Measurements from ENCODE around the gene FAM9A.

Gene FAM9A

DNA sequence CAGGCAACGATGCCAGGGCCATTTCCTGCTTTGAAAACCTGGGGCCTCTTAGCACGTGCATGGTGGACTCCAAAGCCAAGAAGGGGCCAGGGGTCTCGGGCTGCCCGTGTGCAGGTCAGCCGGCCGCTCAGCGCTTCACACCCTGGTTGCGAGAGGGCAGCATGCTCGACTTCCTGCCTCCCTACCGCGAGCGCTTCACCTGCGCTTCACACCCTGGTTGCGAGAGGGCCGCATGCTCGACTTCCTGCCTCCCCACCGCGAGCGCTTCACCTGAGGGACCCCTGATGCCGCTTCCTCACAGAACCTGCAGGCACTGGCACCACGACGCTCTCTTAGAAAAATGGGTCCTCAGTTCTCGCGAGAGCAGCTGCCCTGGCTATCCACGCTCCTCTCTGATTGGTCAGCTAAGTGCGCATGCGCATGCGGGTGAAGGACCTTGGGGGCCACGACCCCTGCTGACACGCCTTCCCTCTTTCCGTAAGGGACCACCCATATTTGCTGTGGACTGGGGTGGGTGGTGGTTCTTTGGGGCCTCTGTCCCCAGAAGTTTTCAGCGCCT is at the start of gene FAM9A:
Gene FAM9A, minus strand, starts transcription at position 343 of the 559 bp plus-strand sequence. CDS start 1,212 bp downstream, outside the sequence.
- in situ Hi-C loops (cut with MboI; ENCODE audit: low sequenced_read_pairs), result no loop called here

GRCh38 chrX:8850478-8850877 is 49.3 kb upstream of the FAM9A start:
- in situ Hi-C loops (cut with MboI; ENCODE audit: low sequenced_read_pairs), result no loop called here

- in situ Hi-C loops (cut with MboI; ENCODE audit: low sequenced_read_pairs), result no loop called here
Measured at GRCh38 chrX:8849945-8850344, 48.8 kb upstream of the FAM9A start.

DNA sequence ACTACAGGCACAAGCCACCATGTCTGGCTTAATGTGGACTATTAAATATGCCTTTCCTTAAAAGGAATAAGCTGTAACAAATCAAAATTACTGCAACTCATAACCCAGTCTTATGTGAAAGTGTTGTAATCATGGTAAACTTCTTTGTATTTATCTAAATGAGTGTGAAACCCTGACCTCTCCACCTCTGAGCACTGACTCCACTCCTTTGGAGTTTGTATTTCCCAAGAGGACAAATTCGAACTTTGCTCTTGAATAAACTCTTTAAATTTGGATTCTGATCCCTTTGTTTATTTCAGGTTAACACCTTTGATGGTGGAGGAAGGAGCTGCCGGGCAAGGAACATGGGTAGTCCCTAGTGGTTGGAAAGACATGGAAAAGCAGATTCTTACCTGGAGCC is 48.3 kb upstream of the FAM9A start:
- in situ Hi-C loops (cut with MboI; ENCODE audit: low sequenced_read_pairs), result no loop called here

DNA sequence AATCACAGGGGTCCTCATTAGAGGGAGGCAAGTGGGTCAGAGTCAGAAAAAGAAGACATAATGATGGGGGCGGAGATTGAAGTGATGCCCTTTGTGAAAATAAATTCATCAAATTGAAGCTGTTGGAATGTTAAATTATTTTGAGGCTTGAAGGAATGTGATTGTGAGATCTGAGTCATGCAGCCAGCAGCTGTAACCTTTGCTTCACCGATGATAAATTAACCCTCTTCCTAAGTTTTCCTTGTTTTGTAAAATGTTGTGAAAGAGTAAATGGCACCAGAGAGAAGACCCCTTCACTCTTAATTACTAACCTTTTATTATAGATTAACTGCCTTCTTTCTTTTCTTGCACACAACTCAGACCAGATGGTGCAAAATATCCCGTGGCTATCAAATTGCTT is 47.7 kb upstream of the FAM9A start:
- in situ Hi-C loops (cut with MboI; ENCODE audit: low sequenced_read_pairs), result no loop called here

DNA sequence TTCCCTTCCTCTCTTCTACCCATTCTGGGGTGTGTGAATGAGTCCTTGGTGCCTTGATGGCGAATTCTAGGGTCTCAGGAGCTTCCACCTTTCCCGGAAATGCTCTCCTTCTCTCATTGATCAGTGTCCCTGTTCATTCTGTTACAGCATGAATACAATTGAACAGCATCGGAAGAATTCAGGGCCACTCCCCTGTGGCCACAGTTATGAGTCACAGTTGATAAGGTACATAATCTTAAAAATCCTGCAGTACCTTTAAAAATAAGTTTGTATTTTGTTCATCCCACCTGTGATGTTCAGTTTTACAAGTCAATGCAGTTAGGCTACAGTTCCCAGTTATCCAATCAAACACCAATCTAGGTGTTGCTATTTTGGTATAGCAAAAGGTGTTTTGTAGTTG is 47.3 kb upstream of the FAM9A start:
- in situ Hi-C loops (cut with MboI; ENCODE audit: low sequenced_read_pairs), result no loop called here

DNA sequence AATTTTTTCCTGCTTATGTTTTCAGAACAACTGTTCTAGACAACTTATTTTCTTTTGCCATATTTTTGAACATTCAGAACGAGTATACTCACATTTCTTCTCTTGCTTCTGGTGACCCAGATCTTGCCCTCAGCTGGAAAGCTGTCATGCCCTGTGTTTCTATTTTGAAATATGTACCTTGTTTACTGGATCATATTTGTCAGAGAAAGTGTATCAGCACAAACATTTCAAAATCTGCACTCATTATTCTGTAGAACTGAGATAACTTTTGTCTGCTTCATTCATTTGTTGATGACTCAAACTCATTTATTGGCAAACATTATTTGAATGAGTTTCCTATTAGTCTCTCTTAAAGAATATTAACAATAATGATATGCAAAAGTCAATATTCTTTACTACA is 46.2 kb upstream of the FAM9A start:
- in situ Hi-C loops (cut with MboI; ENCODE audit: low sequenced_read_pairs), result no loop called here

- in situ Hi-C loops (cut with MboI; ENCODE audit: low sequenced_read_pairs), result no loop called here
Measured at GRCh38 chrX:8846266-8846665, 45.1 kb upstream of the FAM9A start.

DNA sequence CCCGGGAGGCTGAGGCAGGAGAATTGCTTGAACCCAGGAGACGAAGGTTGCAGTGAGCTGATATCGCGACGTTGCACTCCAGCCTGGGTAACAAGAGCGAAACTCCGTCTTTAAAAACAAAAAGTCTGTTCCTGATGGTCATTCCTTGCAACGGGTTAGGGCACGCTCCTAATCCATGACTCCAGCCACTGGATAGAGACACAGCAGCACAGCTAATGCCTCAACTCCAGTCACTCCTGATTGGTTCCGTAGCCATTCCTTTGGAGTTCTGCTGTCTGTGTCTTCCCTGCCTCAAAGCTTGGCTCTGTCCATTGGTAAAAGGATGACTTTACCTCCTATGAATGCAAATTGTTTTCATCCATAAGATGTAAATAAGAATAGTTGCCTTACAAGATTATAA is 44.3 kb upstream of the FAM9A start:
- in situ Hi-C loops (cut with MboI; ENCODE audit: low sequenced_read_pairs), result no loop called here

- in situ Hi-C loops (cut with MboI; ENCODE audit: low sequenced_read_pairs), result no loop called here
Measured at GRCh38 chrX:8845060-8845459, 43.9 kb upstream of the FAM9A start.

GRCh38 chrX:8844157-8844556 is 43.0 kb upstream of the FAM9A start:
- in situ Hi-C loops (cut with MboI; ENCODE audit: low sequenced_read_pairs), result no loop called here

DNA sequence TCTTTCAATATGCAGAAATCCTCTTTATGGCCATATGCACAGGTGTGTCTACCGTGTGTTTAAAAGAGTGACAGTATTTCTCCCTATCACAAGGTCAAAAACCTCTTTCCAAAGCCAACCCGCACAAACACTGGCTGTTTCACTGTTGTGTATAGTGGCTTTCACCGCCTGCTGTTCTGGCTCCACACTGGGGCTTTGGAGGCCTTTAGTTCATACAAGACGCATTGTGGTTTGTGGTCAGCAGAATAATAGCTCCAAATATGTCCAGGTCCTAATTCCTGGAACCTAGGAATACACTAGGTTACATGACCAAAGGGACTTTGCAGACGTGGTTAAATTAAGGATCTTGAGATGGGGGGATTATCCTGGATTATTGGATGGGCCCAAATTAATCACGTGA is 40.7 kb upstream of the FAM9A start:
- in situ Hi-C loops (cut with MboI; ENCODE audit: low sequenced_read_pairs), result no loop called here

GRCh38 chrX:8834392-8834791 is 33.2 kb upstream of the FAM9A start:
- in situ Hi-C loops (cut with MboI; ENCODE audit: low sequenced_read_pairs), result no loop called here

GRCh38 chrX:8832582-8833378 is 31.6 kb upstream of the FAM9A start:
- in situ Hi-C loops (cut with MboI; ENCODE audit: low sequenced_read_pairs), result no loop called here

- in situ Hi-C loops (cut with MboI; ENCODE audit: low sequenced_read_pairs), result no loop called here
Measured at GRCh38 chrX:8823698-8824097, 22.5 kb upstream of the FAM9A start.

DNA sequence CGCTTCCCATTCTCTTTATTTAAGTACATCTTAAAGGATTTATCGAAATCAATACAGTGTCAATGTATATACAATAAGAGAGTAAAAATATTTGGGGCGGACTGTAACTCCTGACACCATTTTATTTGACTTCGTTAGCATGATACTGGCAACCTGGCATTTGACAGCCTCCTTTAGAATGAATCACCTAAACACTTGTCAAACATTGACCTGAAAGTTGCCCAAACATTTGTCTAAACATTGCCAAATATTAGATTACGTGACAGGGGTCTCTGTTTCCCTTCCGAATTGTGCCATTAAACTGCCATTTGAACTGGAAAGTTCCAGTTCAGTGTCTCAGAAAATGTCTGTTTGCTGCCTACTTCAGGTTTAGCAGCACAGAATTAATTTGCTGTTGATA is 20.8 kb upstream of the FAM9A start:
- in situ Hi-C loops (cut with MboI; ENCODE audit: low sequenced_read_pairs), result no loop called here

GRCh38 chrX:8820910-8821527 is 19.8 kb upstream of the FAM9A start:
- in situ Hi-C loops (cut with MboI; ENCODE audit: low sequenced_read_pairs), result no loop called here

DNA sequence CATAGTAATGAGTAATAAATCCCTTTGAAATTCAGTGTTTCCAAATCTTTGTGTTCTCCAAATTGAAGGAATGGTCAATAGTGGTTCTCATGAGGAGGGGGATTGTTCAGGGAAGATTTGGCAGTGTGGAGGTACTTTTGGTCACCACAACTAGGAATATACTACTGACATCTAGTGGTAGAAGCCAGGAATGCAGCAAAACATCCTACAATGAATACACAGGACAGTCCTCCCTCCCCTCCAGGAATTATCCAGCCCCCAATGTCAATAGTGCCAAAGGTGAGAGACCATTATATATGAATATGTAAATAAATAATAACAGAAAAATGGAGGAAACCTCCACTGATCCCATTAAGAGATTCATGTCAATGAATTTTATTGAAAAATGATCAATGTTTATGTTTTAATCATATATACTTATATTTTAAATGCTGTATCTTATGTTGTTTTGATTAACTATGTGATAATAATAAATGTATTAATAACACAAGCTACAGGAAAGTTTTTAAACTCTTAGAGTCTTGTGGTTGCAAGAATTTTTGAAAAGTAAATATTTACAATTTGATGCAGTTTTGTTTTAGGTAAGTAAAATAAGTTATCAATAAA is 14.4 kb upstream of the FAM9A start:
- in situ Hi-C loops (cut with MboI; ENCODE audit: low sequenced_read_pairs), result no loop called here

- in situ Hi-C loops (cut with MboI; ENCODE audit: low sequenced_read_pairs), result no loop called here
Measured at GRCh38 chrX:8813036-8813435, 11.9 kb upstream of the FAM9A start.

DNA sequence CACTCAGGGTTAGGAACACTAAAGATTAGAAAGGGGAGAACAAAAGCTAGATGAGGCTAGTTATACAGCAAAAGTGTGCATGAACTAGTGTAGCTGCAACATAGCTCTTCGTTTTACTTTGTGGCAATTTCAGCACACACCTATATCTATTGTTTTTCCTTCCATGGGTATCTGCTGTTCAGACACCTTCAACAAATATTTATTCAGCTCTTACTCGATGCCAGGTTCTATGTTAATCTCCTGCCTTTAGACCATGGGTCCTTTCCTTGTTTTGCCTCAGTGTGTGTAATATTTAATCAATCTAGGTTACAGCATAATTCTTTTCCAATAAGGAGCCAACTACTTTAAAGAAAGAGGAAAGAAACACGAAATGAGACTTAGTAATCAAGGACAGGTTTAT is 10.4 kb upstream of the FAM9A start:
- in situ Hi-C loops (cut with MboI; ENCODE audit: low sequenced_read_pairs), result no loop called here

DNA sequence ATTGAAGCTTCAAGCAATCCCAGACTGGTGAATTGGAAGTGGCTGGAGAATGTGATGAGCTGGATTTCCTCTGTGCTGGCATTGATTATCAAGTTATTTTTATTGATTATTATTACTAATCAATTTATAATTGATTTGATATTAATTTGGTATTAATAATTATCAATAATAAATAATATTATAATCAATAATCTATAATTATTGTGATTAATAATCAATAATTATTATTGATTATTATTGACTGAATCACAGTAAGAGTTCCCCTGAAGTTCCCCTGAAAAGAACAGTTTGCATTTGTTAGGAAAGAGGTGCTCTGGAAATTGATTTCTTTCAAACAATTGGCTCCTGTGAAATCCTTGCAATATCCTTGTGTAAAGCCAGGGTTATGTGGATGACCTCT is 7.5 kb upstream of the FAM9A start:
- in situ Hi-C loops (cut with MboI; ENCODE audit: low sequenced_read_pairs), result no loop called here

DNA sequence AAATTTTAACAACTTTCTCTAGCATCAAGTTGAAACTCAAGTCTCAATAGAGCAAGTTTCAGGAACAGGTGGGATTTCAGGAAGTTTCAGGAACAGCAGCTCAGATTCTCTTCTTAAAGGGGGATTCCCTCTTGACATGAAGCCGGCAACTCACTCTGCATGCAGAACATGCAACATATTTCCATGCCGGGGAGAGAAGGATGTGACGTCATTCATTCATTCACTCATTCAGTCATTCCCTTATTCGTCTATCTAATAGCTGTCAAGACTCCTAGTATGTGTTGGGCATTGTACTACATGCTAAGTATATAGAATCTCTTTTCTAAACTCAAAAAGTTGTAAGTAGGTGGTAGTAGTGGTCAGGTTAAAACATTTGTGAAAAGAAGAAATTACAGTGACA is 4.8 kb upstream of the FAM9A start:
- in situ Hi-C loops (cut with MboI; ENCODE audit: low sequenced_read_pairs), result no loop called here

Data from HL-60/S4 treated with phorbol 12-myristate 13-acetate at 8.2 ng/mL for 4 days and 3 days (cell line).